GM19395 (cell line): Measurements from ENCODE around the gene KRT72.

Experiments used
- ATAC-seq: cut with Tn5 transposase; IDR thresholded peaks from one replicate; pipeline ENCODE4 v1.9.1; 2021; ENCODE audit warnings: mild to moderate bottlenecking, moderate library complexity; ENCODE audit not compliant: unreplicated experiment

KRT72 gene

DNA sequence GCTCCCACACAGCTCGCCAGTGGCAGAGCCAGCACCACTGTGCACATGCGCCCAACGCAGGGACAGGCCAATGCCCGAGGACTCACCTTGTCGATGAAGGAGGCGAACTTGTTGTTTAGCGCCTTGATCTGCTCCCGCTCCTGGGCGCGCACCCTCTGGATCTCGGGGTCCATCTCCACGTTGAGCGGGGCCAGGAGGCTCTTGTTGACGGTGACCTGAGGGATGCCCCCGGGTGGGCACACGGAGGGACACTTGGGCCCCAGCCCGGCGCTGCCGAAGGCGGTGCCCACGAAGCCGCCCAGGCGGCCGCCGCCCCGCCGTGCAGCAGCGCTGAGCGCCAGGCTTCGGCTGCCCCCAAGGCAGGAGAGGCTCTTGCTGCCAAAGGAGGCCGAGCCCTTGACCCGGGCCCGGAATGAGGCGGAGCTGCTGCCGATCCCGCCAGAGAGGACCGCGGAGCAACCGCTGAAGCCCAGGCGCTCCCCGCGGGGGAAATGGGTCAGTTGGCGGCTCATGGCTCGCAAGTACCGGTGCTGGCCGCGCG is at the start of gene KRT72:
TSS of gene KRT72 (minus strand) at position 523 of the 541 bp plus-strand sequence. CDS start at position 512, 11 bp downstream.
- ATAC-seq = no peak

DNA sequence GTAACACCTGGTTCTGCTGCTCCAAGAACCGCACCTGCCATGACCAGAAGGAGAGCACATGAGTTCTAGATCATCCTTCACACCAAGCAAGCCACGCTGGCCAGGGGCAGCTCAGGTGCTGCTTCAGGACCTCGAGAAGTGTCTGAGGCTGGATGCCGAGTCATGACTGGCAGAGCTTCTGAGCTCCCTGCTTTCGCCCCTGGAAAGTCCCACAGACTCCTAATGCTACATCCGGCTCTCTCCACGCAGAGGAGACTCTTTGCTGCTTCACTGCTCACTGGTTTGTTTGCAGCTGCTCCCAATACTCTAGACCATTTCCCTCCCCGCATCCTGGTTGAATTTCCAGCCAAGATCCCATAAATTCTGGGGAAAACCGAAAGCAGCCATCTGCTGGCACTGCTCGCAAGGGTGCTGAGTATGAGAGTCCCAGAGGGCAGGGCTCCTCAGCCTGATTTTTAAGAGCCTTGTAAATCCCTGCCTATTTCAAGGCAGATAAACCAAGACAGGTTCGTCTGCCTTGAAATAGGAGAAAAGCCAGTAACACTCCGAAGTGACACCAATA is 49.3 kb upstream of the KRT72 start:
- ATAC-seq = no peak

DNA sequence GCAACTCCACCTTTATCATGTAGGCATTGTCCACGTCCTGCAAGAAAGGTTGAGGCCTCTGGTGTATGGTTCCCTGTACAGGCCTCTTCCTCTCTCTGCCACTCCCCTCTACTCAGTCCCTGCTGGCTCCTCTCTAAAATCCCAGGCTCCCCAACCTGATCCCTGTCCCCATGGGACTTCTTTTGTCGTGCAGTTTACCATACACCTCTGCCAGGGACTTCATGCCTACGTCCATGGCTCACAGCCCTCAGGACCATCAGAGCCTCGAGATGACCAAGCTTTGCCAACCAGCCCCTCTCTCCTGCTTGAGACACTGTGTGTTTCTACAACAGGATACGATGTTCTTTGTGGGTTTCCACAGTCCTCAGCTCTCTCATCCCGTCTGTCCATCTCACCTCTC is 47.8 kb upstream of the KRT72 start:
- ATAC-seq = no peak

DNA sequence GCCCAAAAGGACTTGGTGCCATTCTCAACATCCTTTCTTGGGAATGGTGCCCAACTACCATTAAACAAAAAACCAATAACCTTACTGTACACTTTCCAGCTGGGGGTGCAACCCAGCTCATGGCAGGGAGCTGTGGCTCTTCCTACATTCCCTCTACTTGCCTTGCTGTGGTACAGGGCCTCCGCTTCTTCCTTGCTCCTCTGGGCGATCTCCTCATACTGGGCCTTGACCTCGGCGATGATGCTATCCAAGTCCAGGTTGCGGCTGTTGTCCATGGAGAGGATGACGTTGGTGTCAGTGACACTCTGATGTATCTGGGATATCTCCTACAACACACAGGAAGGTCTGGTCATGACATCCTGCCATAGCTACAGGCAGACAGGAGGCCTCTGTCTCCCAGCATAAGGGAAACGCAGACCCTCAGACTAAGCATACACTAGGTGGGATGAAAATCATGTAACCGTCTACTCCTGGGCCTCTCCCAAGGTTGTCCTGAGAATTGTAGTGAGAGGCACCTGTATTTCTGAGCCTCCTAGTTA is 46.8 kb upstream of the KRT72 start:
- no peak for ATAC-seq

DNA sequence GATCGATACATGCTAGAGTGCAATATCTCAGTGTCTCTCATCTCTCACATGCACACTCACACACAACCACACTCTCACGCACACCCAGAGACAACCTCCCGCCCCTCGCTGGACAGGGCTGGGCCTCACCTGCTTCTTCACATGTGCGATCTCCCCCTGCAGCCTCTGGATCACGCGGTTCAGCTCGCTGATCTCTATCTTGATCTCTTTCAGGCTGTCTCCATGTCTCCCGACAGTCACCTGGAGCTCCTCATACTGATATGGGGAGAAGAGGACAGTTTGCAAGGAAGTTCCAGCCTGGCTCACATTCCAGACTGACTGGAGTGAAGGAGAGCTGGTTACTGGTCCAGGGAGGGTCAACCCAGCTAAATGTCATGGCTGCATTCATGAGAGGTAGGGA is 46.3 kb upstream of the KRT72 start:
- ATAC-seq = no peak

DNA sequence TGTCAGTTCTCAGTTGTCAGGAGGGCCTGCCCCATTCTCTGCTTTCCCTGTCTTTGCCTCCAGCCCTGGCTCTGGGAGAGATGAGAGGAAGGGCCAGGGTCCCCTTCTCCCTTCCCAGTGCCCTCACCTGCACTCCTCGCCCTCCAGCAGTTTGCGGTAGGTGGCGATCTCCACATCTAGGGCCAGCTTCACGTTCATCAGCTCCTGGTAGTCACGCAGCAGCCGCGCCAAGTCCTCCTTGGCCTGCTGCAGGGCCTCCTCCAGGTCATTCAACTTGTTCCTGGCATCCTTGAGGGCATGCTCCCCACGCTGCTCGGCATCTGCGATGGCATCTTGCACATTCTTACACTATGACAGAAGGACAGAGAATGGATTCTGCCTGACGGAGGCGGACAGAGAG is 45.4 kb upstream of the KRT72 start:
- ATAC-seq = no peak

DNA sequence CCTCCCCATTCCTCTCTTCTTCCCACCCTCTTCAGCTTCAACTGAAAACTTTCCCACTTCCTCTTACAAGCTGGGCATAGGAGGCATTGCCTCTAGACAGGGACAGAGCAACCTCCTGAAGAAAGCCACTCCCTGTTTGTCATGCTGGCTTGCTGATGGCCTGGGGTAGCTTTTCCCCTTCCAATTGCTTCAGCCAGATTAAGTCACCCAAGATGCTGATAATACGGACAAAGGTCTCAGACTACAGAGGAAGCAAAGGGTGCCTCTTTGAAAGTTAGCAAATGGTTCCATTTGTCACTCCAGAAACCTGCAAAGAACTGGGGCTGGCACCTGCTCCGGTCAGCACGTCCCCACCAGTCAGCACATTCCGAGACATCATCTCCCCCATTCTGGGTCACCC is 44.7 kb upstream of the KRT72 start:
- ATAC-seq = no peak

DNA sequence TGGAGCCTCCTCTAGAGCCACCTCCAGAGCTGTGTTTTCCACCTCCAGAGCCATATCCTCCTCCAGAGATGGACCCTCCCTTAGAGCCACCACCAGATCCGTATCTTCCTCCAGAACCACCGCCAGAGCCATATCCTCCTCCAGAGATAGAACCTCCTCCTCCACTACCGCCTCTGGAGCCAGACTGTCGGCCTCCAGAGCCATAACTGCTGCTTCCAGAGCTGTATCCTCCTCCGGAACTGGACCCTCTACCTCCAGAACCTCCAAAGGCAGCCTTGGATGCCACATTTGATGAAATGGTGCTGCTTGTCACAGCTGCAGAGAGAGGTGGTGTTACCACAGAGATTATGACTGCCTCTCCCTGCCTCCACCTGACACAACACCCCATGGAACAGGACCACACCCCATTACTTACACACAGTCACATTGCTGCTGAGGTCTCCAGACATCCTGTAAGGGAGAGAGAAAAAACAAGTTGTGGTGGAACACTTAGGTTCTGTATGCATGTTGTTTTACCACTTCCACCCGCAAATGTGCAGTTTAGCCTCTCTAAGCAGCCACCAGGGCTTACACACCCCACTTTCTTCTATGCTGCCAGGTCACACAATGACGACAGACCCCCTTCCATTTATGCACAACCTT is 44.0 kb upstream of the KRT72 start:
- ATAC-seq = no peak

DNA sequence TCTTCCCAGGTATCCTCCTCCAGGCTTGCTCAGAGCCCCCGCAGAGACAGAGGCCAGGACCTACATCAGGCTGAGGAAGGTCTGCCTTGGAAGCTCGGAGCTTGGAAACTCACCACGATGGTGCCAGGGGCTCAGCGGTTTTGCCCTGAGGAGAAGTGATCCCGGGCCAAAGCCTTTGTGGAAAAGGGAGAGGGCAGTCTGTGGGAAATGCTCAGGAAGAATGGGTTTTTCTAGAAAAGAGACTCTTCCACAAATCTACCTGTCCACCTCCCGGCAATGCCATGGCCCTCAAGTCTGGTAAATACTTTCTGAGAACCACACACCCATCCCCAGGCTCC is 42.8 kb upstream of the KRT72 start:
- ATAC-seq = no peak

DNA sequence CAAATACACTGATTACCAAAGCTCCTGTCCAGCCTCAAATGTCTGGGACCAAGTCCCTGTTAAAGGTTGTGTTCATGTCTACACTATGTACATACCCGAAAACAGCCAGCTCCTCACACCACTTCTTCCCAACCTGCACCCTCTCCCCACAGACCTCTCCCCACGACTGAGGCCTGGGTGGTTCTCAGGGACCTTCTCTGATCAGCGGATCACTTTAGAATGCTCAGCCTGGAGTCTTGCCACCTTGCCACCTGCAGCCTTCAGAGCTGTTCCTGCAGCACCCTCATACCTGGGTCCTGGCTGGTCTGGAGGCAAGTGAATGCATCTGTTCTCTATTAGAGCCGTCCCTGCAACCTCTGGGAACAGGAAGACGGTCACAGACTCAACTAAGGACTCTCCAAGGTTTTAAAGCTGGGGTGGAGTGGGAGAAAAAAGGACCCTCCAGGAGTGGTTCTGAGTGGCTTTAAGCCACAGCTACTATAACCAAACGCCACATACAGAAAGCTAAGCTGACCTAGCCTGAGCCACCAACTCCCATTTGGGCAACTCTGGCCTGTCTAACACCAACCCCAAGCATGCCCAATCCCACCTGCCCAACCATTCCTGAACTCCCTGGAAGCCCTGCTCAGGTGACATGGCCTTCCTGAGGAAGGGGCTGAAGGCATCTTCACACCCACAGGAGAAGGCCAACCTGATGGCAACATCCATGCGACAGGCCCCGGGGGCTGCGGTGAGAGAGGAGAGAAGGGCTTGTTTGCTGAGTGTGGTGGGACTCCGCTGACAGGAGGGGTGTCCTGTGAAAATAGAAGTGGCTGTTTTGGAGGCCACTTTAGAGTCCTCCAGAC is 42.2 kb upstream of the KRT72 start:
- no peak for ATAC-seq

DNA sequence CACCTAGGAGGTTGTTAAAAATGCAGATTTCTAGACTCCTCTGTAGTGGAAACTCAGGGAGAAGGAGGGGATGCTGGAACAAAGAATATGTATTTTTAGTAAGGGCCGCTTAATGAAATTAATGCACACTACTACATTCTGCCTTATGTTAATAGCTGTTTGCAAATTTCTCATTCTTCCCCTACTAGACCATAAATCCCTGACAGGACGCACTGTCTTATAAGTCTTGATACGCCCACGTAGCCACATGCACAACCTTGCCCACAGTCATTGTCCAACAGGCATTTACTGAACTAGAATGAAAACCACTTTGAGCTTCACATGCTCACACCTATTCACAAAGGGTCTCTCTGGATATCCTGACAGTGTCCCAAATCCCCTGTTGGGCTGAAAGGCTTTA is 40.2 kb upstream of the KRT72 start:
- no peak for ATAC-seq

DNA sequence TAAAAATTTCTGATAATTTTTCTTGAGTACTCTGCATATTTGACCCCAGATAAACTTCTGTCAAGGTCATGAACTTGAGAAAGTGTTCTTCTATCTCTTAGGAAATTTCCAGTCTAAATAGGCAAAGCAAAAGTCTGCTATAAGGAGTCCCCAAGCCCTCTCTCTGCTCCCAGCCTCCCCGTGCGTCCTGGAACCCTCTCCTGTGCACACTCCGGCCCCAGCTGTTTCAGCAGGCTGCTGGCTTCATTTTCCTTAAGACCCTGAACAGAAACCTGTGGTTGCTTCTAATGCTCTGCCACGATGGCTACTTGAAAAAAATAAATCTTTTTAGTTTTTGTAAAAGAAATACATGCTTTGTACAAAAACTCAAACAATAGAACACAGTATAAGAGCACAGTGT is 36.0 kb upstream of the KRT72 start:
- no peak for ATAC-seq

DNA sequence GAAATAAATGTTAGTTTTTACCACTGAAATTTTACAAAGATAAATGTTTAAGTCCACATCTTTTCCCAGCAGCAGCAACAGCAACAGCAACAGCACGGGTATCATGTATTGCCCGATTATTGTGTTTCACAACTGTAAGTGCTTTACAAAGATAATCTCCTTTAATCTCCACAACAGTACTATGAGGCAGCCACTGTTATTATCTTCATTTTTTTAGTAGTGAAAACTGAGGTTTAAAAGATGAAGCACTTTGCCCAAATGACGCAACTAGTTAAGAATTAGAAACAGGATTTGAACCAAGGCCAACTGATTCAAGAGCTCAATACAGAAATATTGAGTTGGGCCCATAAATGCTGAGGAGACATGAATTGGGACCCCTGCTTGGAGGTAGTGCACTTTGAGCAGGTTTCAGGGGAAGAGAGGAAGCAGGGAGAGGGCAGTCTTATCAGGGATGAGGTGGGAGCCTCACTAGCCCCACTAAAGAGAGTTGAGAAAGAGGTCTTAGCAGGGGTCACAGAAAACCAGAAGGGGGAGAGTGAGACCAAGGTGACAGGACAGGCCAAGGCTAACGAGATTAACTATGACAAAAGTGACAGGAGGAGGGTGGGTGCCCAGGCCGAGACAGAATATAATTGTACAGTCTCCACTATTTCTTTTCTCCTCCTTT is 35.5 kb upstream of the KRT72 start:
- ATAC-seq = no peak

DNA sequence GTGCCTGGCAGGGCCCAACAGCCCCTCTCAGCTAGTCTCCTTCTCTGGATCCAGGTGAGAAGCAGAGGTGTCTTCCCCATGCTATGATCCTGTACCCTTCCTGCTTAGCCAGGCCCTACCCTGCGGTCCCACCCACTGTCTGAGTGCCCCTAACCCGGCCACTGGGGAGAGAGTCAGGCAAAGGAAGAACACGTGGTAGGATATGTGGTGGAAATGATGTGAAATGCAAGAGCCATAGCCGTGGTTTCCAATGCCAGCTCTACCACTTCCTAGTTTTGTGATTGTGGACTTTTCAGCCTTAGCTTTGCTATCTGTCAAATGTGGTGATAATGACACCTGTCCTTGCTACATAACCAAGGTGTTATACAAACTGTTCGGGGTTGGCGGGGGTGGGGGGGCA is 34.9 kb upstream of the KRT72 start:
- ATAC-seq = no peak

DNA sequence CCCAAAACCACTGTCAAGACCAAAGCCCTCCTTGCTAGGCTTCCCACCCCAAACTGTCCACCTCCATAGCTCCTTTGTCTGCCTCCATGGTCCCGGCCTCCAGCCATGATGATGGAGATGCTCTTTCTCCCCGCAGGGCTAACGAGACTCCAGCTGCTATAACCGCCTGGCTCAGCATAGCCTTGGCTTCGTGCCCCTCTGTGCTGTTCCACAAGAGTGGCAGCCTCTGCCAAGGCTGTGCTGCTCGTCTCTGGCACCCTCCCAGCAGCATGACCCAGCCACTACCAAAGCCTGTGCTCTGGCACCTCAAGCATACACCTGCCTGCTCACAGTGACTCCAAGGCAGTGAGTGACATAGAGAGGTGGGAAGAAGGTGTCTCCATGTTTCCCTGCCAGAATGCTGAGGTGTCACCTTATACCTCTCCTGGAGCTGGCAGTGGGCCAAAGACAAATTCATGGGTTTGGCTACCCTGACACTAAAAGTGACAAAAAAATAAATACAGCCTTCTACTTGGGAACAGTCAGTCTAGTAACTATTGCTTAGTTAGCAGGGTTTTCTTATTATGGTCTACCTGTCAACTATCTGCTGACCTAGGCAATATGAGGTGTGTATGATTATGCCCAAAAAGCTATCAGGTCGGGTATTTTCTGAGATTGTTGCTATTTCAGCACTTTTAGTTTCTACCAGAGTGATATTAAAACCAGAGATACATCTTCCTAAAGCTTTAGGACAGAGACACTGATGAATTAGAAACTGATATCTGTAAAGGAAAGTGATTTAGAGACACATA is 33.2 kb upstream of the KRT72 start:
- ATAC-seq = no peak

DNA sequence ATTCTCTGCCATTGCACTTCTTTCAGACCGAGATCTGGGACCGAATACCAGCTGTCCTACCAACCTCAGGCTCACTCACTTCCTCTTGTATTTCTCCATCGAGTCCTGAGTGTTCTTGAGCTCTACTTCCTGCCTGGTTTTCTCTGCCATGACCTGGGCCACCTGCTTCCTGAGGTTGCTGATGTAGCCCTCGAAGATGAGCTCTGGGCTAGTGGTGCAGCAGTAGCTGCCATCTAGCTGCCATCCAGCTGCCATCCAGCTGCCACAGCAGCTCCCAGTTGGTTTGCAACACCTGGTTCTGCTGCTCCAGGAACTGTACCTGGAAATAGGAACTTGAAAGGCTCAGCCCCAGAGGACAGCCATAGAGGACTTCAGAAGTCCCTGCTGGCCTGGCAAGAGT is 32.1 kb upstream of the KRT72 start:
- no peak for ATAC-seq

DNA sequence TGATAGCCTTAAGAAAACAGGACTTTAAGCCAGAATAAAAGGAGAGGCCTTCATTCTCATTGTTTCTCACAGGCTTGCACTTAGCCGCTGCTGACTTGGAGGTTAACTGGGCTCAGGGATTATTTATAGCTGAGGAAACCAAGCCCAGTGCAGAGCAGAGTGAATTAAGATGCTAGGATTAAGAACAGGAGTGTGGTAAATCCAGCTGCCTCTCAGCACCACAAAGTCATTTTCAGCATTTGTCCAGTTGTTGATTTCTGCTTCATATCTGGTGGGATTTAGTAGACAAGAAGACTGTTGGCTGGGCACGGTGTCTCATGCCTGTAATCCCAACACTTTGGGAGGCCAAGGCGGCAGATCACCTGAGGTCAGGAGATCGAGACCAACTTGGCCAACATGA is 31.4 kb upstream of the KRT72 start:
- no peak for ATAC-seq

DNA sequence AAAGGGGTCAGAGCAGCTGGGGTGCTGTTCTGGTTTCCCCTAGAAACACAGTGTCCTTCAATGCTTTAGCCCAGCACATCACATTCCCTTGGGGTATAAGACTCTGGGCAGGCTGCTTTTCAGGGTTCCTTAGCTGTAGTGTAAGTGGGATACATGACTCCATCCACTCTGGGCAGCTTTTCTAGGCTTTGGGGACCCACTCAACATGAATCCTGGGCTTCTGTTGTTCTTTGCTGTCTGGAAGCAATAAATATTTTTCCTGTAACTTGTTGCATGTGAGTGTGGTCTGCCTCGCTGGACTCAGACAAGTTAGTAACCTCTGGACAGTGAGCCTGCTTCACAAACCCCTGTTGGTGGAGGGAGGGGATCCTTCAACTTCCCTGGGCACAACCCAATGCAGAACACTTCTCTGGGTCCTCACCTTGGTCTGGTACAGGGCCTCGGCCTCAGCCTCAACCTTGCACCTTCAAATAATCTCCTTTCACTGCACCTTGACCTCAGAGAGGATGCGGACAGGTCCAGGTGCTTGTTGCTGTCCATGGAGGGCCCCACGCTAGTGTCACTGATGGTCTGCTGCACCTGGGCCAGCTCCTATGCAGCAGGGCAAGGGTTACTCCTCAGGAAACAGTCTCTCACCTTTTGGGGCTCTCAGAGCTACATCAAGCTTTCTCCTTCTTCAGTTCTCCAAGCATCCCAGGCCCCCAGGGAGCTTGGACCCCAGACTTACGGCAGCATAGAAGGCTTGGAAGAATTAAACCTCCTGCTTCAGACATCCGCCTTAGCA is 30.6 kb upstream of the KRT72 start:
- ATAC-seq = no peak

DNA sequence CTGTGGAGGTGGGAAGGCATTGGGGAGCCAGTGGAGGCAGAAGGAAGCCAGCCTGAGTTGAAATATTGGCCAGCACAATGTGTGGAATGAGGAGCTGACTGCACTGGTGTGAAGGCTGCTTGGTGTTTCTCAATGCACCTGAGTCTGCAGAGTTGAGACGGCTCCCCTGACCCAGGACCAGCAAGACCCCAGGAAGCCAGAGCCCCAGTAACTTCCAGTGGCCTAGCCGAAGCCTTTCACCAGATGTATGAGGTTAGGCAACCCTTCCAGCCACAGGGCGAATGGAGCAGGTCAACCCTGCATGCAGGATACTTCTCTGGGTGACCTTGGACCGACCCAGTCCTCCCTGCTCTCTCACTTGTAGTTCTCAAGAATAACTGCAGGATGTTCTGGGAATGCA is 30.0 kb upstream of the KRT72 start:
- ATAC-seq = no peak
